MM.1S (cell line): ENCODE results near the gene DENND4A.

Experiments
- EZH2 ChIP-seq: fragments of 300-600 bp; sonication (generic); optimal IDR thresholded peaks from 2 replicates; pipeline ENCODE3; 2017; ENCODE audit warnings: low read depth, mild to moderate bottlenecking, antibody characterized with exemption, low read length, mixed read lengths
- EZH2phosphoT487 ChIP-seq: fragments of 300-600 bp; sonication (generic); IDR thresholded peaks from 2 replicates; pipeline ENCODE4 v1.6.1; 2018; ENCODE audit warnings: antibody characterized with exemption, low read length
- TF ChIP-seq, protein P1 (sequence below): fragments of 300-600 bp; sonication (generic); IDR thresholded peaks from 2 replicates; pipeline ENCODE4 v1.5.1; 2016; ENCODE audit warnings: antibody characterized with exemption, low read length, mixed read lengths

DNA sequence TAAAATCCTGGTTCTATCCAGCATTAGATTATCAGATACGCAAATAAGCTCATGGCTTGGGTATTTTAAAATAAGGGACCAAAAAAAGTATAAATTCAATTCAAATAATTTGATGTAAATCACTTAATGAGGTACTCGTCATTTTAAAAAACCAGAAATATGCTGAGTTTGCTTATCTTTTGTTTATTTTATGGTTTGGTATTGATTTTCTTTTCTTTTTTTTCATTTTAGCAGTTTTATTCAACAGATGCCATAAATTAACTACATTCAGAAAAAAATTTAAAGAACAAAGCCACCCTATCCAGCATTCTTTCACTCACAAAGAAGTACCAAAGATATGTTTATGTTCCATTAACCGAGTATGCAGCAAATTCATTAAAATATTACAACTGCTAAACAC is 22.6 kb downstream of the DENND4A start:
- TF ChIP-seq, protein P1, sequence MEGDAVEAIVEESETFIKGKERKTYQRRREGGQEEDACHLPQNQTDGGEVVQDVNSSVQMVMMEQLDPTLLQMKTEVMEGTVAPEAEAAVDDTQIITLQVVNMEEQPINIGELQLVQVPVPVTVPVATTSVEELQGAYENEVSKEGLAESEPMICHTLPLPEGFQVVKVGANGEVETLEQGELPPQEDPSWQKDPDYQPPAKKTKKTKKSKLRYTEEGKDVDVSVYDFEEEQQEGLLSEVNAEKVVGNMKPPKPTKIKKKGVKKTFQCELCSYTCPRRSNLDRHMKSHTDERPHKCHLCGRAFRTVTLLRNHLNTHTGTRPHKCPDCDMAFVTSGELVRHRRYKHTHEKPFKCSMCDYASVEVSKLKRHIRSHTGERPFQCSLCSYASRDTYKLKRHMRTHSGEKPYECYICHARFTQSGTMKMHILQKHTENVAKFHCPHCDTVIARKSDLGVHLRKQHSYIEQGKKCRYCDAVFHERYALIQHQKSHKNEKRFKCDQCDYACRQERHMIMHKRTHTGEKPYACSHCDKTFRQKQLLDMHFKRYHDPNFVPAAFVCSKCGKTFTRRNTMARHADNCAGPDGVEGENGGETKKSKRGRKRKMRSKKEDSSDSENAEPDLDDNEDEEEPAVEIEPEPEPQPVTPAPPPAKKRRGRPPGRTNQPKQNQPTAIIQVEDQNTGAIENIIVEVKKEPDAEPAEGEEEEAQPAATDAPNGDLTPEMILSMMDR = no peak
- TF ChIP-seq EZH2 (no peak), EZH2phosphoT487 (no peak)
